HFF-Myc (cell line): ENCODE results near the gene CBX2.

ENCODE experiments used
- DNase-seq: peaks from one replicate; pipeline ENCODE4 v3.0.0-alpha.2; 2011; ENCODE audit warnings: low read depth; ENCODE audit errors: extremely low read depth
- H3K4me3 ChIP-seq: replicated peaks from 2 replicates; pipeline ENCODE4 v1.5.1; 2011; ENCODE audit warnings: low read depth, mild to moderate bottlenecking, control low read depth, low read length
- TF ChIP-seq, protein P1 (sequence below): IDR thresholded peaks from 2 replicates; pipeline ENCODE4 v1.5.1; 2012; ENCODE audit warnings: mild to moderate bottlenecking, low read depth, low read length, control low read depth; ENCODE audit errors: missing control alignments

The CBX2 gene

DNA sequence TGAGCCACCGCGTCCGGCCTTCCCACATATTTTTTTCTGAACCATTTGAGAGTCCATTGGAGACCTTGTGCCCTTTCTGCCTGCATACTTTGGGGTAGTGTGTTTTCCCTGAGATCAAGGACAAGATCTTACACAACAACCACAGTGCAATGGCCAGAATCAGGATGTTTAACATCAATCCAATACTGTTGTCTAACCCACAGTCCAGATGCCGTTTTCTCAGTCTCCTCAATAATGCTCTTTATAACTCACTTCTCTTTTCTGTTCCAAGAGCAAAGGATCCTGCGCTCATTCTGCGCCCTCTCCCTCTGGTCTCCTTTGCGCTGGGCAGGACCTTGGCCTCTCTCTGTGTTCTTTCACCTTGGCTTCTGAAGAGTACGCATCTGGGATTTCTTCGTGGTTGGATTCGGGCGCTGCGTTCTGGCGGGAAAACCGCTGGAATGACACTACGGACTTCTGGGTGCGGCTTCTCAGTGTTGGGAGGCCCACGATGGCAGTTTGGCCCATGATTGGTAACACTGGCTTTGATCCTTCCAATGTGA lies 44.7 kb downstream of the CBX2 start:
- TF ChIP-seq, protein P1, sequence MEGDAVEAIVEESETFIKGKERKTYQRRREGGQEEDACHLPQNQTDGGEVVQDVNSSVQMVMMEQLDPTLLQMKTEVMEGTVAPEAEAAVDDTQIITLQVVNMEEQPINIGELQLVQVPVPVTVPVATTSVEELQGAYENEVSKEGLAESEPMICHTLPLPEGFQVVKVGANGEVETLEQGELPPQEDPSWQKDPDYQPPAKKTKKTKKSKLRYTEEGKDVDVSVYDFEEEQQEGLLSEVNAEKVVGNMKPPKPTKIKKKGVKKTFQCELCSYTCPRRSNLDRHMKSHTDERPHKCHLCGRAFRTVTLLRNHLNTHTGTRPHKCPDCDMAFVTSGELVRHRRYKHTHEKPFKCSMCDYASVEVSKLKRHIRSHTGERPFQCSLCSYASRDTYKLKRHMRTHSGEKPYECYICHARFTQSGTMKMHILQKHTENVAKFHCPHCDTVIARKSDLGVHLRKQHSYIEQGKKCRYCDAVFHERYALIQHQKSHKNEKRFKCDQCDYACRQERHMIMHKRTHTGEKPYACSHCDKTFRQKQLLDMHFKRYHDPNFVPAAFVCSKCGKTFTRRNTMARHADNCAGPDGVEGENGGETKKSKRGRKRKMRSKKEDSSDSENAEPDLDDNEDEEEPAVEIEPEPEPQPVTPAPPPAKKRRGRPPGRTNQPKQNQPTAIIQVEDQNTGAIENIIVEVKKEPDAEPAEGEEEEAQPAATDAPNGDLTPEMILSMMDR, result no peak
- no peak overlapping the region for H3K4me3 ChIP-seq
- DNase-seq, result no peak

- TF ChIP-seq, protein P1, result no peak
- no peak overlapping the region for H3K4me3 ChIP-seq
- DNase-seq, result no peak
Measured at GRCh38 chr17:79824234-79824633, 46.3 kb downstream of the CBX2 start.

DNA sequence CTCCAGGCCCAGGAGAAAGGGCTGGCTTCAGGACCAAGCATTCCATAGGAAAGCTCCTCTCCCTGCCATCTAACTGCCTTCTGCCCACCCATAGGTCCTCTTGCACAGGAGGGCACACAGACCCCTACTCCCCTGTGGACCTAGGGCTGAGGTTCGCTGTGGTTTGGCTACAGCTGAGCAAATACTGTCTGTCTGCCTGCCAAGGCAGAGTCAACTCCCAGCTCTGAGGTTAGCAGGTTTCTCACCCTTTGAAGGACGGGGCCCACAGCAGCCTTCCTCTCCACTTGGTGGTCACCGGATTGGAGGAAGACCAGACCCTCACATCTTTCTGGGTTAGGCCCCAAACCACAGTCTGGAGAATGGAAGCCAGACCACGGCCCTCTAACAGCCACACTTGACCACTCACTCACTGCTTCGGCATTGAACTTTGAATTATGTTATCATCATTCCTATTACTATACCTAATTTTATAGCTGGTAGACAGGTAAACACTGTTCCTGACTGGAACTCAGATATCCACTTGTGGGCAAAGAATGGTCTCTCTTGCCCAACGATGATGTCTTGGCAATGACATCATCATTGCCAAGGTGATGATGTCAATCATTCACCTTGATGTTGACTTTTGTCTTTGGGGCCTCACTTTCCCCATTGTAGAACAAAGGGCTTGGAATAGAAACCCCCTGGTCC lies 47.1 kb downstream of the CBX2 start:
- DNase-seq, result no peak
- no peak overlapping the region for H3K4me3 ChIP-seq
- TF ChIP-seq, protein P1, result no peak

- no peak overlapping the region for H3K4me3 ChIP-seq
- no peak for DNase-seq
- TF ChIP-seq, protein P1, result no peak
Measured at GRCh38 chr17:79825580-79825921, 47.6 kb downstream of the CBX2 start.

GRCh38 chr17:79826204-79826680 lies 48.3 kb downstream of the CBX2 start:
- TF ChIP-seq, protein P1, result no peak
- no peak for DNase-seq
- H3K4me3 ChIP-seq, result no peak overlapping the region

DNA sequence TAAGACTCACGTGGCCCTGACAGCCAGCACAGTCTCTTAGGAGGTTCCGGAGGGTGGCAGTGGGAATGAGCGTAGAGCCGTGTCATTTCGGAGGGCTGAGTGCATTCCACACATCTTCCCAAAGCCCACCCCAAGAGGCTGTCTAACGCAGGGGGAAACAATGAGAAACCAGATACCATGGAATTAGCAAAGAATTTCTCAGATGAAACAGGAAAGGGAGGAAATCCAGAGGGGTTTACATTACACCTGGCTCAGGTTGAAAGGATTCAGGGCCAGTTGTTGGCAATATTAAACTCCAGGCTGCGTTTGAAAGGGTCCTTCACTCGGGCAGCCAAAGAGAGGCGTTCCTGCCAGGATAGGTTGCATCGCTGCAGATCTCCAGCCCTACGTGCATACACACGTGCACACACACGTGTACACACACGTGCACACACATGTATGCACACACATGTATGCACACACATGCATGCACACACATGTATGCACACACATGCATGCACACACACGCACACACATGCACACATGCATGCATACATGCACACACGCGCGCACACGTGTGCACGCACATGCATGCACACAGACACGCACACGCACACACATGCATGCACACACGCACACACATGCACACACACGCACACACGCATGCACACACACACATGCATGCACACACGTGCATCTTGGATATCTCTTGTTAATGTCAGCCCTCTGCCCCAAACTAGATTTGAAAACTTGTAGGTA lies 49.1 kb downstream of the CBX2 start:
- DNase-seq, result no peak
- no peak overlapping the region for H3K4me3 ChIP-seq
- TF ChIP-seq, protein P1, result no peak
